NCI-H2196 treated with DMSO at 0.1 percent for 48 hours (cell line): ENCODE results near the gene C17orf113.

ENCODE experiments used
- DNase-seq: peaks from one replicate; lab custom pipeline; 2025; ENCODE audit not compliant: unreplicated experiment; lab: John Stamatoyannopoulos, UW

The C17orf113 gene

DNA sequence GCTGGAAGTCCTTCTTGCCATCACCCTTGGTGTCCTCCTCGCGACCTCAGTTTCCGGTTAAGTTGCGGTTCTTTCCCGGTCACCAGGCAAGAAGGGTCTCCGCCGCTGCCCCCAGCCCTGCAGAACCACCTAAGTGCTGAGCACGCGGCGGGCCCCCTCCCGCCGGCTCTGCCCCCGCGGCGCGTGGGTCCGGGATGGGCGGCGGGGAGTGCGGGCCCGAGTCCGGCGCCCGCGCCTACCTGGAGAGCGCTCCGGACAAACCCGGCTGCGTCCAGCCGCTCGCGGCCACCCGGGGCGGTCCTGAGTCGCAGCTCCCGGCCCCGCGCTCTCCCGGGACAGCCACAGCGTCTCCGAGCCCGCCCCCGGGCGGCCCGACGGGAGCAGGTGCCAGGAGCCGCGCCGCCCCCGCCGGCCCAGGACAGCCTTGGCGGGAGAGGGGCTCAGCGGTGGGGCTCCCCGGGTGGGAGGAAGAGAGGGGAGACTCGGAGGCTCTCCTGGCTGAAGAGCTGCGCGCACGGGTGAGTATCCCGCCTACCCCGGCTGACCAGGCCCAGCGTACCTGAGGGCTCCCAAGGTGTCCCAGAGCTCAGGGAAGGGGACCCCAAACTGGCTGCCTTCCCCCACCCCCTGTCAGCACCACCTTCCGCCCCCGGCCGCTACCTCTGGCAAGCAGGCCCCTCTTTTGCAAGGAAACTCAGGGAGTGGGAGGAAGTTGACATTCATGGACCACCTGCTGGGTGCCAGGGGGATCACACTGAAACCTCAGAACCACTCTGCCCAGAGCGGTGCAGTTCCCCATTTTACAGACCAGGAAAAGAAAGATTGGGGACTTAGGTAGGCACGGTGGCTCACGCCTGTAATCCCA lies 22.2 kb upstream of the C17orf113 start:
- DNase-seq: no peak

DNA sequence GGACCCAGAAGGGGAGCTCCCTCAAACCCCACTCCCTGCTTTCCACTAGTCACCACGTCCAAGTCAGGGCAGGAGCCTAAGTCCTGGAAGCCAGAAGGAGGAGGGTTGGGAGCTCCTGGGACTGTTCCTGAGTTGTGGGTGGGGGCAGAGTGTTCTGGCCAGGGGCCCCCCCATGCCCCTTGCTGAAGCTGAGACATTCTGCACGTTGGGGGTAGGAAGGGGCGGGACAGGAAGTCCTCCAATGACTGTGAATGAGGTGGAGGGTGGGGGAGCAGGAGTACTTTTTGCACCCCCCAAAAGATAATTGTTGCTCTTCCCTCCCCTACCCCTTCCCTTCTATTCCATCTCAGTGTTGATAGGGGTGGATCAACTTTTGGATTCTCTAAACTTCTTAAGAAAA lies 21.4 kb upstream of the C17orf113 start:
- no peak for DNase-seq

DNA sequence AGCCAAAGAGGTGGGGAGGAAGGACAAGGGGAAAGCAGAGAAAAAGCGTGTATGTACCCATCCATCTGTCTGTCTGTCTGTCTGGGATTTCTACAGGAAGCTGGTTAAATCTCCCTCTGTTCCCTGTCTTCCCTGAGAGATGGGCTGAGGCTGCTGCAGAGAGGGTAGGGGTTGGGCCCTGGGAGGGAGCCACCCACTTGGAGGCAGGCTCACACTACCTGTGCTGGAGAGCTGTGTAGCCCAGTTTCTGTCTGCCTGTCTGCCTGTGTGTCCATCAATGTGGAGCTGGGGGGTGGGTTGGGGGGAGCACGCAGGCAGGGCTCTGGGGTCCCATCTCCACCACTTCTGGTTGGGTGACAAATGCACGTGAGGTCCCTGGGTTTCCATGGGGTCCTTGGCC lies 18.6 kb upstream of the C17orf113 start:
- DNase-seq: no peak

DNA sequence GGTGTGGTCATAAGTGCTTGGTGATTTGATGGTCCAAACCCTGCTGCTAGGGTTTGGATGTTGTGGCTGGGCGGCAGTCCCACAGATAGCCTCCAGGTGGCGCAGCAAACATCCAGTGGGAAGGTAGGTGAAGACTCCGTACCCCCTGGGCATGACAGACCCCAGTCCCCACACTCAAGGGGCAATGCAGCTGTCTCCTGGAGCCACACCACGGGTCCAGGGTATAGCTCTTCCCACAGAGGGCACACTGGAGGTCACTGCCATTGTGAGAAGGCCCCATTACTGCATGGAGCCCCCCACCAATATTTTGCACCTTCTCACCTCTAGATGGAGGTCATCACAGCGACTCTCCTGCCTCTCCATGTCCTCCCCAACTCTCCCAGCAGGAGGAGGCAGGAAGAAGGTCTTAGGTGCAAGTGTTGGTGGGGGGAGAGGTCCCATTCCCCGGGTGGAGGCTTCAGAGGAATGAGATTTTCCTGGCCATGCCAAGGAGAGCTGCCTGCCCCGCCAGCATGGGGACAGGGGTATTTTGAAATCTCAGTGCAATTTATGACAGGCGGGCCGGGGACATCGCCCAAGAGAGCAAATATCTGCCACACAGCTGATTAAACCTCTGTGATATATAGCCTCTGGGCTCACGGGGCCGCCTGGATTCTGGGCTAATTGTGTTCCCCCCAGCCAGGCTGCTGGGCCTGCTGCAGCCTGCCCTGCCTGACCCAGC lies 17.1 kb upstream of the C17orf113 start:
- no peak for DNase-seq

DNA sequence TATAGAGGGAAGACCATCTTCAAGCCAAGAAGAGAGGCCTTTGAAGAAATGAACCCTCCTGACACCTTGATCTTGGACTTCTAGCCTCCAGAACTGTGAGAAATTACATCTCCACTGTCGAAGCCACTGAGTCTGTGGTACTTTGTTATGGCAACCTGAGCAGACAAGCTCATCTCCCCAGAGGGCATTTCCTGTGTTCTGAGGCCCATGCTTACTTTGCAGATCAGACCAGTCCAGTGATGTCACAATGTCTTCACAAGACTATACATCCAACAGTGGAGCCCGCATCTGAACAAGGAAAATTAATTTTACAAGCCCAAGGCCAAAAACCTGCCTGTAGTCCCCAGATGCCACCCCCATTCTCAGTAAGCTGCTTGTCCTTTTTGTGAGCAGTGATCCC lies 14.8 kb upstream of the C17orf113 start:
- DNase-seq: no peak

DNA sequence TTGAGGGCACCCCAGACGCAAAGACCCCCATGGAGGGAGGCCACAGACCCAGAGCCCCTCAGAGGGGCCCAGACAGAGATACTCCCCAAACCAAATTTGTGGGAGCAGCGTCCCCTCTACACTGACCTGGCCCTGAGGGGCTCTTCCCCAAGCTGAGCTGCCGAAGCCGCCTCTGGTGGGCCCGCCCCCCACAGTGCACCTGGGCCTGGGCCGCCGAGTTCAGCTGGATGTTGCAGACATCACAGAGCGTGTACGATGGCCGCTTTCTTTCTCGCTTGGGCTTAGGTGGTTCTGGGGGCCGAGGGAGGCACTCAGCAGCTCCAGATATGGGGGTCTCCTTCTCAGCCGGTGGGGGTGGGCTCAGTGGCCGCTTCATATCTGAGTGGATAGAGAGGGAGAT lies 12.3 kb upstream of the C17orf113 start:
- no peak for DNase-seq

DNA sequence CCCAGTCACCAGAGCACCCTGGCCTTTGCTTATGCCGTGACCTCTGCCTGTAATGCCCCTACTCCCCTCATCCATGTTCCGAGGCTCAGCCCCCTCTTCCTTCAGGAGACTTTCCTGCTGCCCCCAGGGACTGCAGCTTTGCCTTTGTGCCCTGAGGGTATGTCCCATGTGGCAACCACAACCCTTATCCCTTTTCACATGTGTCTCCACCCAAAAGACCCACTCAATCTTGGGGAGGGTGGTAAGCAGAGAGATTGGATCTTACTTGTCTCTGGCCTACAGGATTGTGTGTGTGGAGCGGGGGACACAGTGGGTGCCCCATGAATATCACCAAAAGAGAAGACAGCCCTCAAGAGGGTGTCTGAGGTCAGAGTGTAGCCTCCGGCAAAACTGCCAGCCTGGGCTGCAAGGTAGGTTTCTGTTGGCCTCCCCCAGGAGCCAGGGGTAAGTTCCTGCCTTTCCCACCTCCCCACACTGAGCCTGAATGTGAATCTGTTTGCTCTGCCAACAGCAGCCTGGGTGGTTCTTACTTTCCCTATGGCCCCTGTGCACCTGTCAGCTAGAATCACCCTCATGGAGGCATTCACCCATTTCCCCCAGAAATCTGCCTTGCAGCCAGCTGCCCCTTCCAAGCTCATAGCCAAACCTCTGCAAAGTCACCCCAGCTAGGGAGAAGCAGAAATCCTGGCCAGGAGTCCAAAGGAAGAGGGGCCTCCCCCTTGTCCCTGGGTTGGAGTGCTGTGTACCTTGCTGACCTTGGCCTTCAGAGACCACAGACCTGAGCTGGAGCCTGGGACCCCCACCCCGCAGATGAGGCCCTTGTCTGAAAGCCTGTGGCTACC lies 11.5 kb upstream of the C17orf113 start:
- no peak for DNase-seq

DNA sequence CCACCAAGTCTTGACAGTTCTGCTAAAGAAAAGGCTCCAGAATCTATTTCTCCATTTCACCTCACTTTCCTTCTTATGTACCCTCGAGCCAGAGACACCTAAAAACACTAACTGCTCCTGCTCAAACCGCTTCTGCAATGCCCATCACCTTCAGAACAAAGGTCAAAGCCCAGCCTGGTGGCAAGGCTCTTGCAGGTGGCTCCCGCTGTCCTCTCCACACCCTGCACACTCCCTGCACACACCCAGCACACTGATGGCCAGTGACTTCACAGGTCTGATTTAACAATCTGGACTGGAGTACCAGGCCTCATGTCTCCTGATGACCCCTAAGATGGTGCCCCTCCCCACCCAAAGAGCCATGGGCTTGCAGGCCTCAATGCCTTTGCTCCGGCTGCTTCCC lies 9.8 kb upstream of the C17orf113 start:
- DNase-seq: no peak

DNA sequence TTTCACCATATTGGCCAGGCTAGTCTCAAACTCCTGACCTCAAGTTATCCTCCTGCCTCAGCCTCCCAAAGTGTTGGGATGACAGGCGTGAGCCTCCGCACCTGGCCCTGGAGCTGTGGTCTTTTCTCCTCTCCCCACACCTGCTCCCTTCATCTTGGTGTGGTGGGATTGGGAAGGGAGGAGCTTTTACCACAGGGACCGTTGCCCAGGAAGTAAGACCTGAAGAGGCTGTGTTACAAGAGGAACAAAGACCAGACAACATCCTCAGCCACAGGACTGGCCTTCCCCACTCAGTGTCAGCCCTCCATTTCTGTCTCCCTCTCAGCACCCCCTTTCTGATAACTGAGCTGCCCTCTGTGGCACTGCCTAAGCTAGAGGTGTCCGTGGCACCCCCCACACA lies 9.4 kb upstream of the C17orf113 start:
- no peak for DNase-seq

DNA sequence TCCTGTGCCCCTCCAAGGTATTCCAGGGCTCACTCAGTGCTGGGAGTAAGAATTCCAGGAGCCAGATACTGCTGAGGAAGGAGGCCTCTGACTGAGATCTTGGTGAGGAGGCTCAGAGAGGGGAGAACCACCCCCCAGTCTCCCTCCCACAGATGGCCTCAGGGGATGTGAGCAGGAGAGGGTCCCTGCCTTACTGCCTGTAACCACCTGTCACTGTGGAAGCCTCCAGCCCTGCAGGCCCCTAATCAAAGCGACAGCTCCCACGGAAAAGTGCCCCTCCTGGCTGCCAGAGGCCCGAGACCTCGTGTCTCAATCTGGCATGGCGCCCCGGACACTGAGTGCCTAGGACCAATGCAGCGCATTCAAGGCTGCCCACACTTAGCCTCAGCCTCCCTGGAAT lies 7.7 kb upstream of the C17orf113 start:
- DNase-seq: no peak

DNA sequence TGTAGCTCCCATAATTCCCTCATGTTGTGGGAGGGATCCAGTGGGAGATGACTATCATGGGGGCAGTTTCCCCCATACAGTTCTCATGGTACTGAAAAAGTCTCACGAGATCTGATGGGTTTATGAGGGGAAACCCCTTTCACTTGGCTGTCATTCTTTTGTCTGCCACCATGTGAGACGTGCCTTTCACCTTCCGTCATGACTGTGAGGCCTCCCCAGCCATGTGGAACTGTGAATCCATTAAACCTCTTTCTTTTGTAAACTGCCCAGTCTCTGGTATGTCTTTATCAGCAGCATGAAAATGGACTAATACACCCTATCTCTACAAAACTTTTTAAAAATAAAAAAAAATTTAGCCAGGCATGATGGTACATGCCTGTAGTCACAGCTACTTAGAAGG lies 6.2 kb upstream of the C17orf113 start:
- DNase-seq: no peak

DNA sequence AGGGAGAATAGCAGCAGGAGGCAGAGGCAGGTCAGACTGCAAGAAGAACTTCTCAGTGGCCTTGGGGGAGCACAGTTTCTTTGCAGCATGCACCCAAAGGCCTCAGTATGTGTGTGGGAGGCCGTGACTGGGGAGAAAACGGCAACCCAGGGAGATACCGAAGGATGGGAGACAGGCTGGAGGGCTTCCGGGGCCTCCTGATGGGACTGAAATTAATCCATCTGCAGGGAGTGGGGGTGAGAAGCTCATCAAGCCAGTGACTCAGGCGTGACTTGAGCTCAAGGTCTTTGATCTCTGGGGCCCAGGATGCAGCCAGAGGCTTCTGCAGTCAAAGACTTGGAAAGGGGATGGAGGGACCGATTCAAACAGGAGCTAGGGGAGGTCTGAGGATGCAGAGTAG lies 5.1 kb upstream of the C17orf113 start:
- no peak for DNase-seq

DNA sequence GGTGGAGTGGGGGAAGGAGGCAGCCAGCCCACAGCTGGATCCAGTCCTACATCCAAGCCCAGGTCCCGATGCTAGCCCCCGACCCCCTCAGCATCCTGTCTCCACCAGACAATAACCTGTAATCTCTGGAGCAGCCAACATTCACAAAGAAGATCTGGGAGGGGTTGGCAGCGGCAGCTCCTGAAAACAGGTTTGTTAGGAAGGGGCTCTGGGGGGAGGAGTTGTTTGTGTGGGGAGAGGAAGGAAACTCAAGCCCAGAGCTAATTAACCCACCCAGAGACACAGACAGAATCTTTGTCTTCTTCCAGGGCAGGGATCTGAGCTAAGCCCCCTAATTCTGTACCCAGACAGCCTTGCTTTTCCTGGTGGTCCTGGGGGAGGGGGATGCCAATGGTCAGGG lies 4.6 kb upstream of the C17orf113 start:
- DNase-seq: no peak

DNA sequence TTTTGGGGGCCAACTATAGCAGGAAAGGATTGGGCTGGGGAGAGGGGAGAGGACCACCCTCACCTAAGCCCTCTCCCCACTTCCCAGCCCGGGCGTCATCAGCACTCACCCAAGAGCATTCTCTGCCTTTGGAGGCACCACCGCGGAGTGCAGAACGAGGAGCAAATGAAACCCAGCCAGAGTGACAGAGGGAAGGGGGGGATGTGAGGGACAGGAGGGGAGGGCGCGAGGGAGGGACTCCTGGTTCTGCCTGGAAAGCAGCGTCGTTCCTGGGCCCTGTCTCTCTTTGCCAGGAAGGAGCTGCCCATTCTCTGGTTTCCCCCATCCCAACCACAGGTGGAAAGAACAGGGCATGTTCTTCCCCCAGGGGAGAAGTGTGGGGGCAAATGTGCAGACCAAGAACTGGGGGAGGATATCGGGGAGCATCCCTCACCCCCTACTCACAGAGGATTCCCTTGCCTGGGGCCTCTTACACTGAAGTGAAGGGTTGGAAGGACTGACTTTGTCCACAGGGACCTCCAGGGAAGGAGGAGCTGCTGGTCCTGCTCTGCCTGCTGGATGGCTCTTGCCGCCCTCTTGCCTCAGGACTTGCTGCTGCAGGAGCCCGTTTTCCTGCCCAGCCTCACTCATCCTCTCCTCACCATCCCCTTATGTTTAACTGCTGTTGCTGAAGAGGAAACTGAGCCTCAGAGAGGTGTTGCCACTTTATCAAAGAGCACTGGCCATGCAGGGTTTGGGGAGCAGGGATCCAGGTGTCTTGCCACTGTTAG lies 3.5 kb upstream of the C17orf113 start:
- DNase-seq: no peak

DNA sequence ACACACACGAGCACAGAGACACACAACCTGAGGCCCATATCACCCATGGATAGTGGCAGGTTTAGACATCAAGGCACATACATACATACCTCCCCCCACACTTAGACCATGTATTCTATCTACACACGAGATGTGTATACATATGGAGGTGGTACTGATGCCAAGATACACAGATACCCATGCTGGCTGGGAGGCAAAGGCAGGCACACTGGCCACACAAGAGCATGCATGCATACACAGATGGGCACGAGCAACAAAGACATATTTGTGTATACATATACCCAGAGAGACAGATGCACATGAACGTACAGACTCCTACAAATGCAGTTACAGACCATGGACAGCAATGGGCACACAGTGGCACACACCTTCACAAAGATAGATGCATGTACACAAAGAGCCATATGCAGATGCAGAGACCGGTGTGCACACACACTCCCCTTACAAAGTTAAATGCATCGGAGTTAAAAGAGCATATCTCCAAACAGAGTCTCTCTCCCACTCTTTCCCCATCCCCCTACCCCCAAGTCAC lies 2.0 kb upstream of the C17orf113 start:
- DNase-seq: no peak

DNA sequence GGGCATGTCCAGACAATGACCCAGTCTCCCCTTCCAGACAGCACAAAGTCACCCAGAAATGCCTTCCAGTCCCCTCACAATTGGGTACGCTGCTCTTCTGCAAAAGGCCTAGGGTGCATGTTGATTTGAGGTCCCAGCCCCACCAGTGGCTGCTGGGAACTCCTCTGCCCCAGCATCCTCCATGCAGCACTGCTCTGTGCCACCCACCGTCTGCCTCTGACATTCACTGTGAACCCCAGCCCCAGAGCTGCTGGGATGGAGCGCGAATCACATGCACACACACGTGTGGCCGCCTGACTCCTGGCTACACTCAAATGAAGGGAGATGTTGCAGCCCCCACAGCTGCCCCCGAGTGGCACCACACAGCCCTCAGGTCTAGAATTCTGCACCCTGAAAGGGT lies 1.2 kb upstream of the C17orf113 start:
- no peak for DNase-seq

DNA sequence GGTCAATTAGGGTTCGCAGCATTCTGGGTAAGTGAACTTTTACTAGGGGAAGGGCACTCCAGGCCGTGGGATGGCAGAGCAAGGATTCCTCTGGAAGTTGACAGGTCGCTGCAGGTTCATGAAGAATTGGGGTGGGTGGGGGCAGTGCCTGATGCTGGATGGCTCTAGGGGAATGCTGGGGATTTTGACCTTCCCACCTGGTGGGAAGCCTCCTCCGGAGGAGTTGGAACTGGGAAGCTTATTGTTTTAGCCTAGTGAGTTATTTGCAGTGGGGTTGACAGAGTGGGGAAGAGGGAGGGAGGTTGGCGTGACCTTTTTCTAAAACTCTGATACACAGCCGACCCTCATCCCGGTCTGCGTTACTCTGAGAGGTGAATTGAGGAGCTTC lies 606 bp upstream of the C17orf113 start:
- no peak for DNase-seq

DNA sequence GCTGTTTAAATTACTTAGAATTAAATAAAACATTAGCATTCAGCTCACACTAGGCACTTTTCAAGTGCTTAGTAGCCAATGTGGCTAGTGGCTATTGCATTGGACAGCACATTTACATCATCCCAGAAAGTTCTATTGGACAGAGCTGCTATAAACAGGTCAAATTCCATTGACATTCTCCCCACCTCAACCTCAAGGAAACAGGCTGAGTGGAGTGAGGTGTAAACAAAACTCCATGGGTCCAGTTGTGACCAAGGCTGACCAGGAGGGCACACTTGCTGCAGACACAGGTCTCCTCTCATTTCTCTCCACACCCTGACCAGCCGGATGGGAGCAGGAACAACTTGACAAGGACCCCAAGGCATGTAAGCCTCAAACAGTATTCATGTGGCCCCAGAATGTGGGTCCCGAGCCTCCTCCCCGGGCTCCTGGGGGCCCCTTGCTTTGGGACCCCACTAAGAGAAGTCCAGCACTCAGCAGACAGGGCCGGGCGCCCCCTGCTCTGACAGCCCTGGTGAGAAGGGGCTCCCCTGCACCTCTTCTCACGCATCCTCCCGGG lies 488 bp downstream of the C17orf113 start:
- DNase-seq: no peak

DNA sequence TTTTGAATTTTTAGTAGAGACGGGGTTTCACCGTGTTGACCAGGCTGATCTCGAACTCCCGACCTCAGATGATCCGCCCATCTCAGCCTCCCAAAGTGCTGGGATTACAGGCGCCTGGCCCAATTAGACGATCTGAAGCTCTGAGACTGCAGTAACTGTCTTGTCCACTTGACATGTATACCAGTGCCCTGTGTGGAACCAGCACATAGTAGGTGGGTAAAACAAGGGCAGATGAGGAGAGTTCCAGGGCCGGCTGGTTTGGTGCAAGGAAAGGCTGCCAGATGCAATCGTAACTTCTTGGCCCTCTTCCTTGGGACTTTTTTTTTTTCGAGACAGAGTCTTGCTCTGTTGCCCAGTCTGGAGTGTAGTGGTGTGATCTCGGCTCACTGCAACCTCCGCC lies 3.1 kb downstream of the C17orf113 start:
- no peak for DNase-seq

DNA sequence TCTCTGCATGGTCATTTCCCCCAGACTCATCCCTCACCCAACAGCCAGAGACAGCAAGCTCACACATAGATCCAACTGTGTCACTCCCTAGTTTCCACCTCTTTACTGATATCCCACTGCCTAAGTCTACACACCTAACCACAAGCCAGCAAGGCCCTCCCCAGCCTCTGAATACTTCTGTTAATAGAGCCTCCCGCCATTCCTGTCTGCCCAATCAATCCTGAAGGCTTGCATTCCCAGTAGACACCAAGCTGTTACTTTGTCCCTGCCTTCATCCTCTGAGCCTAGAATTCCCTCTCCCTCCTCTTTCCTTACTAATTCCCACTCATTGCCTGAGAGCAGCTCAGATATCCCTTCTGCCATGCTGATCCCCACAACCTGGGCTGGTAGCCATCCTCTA lies 4.7 kb downstream of the C17orf113 start:
- DNase-seq: no peak
